Measurements from ENCODE around the gene TCL1B.
A peak's percentile ranks its signal among the peaks of the same experiment; 100 is the strongest.

The TCL1B gene

GRCh38 chr14:95667249-95667693 is 19.0 kb upstream of the TCL1B start:
- DNase-seq (ENCODE audit: low spot score): no peak

- DNase-seq (ENCODE audit: low spot score): no peak
Observed at GRCh38 chr14:95668235-95668772, 17.9 kb upstream of the TCL1B start.

- no peak for DNase-seq (ENCODE audit: low spot score)
Observed at GRCh38 chr14:95674613-95675012, 11.6 kb upstream of the TCL1B start.

- no peak for DNase-seq (ENCODE audit: low spot score)
Observed at GRCh38 chr14:95675486-95675885, 10.7 kb upstream of the TCL1B start.

GRCh38 chr14:95677179-95677835 is 8.9 kb upstream of the TCL1B start:
- DNase-seq (ENCODE audit: low spot score): no peak

- no peak for DNase-seq (ENCODE audit: low spot score)
Observed at GRCh38 chr14:95679148-95679815, 6.9 kb upstream of the TCL1B start.

GRCh38 chr14:95679998-95680735 is 6.1 kb upstream of the TCL1B start:
- peak; percentile 56 for DNase-seq (ENCODE audit: low spot score)

- DNase-seq (ENCODE audit: low spot score): no peak
Observed at GRCh38 chr14:95681153-95681552, 5.1 kb upstream of the TCL1B start.

- DNase-seq (ENCODE audit: low spot score): peak; percentile 66
Observed at GRCh38 chr14:95683793-95684192, 2.4 kb upstream of the TCL1B start.

GRCh38 chr14:95686935-95687334 is 709 bp downstream of the TCL1B start:
- no peak for DNase-seq (ENCODE audit: low spot score)

GRCh38 chr14:95689441-95689840 is 3.2 kb downstream of the TCL1B start:
- no peak for DNase-seq (ENCODE audit: low spot score)

- no peak for DNase-seq (ENCODE audit: low spot score)
Observed at GRCh38 chr14:95690815-95691214, 4.6 kb downstream of the TCL1B start.

- no peak for DNase-seq (ENCODE audit: low spot score)
Observed at GRCh38 chr14:95691591-95691990, 5.4 kb downstream of the TCL1B start.

GRCh38 chr14:95692109-95692508 is 5.9 kb downstream of the TCL1B start:
- DNase-seq (ENCODE audit: low spot score): no peak

- no peak for DNase-seq (ENCODE audit: low spot score)
Observed at GRCh38 chr14:95695051-95695450, 8.8 kb downstream of the TCL1B start.

- no peak for DNase-seq (ENCODE audit: low spot score)
Observed at GRCh38 chr14:95695913-95696312, 9.7 kb downstream of the TCL1B start.

- no peak for DNase-seq (ENCODE audit: low spot score)
Observed at GRCh38 chr14:95696741-95697140, 10.5 kb downstream of the TCL1B start.

- no peak for DNase-seq (ENCODE audit: low spot score)
Observed at GRCh38 chr14:95697764-95698163, 11.5 kb downstream of the TCL1B start.

GRCh38 chr14:95698287-95698686 is 12.1 kb downstream of the TCL1B start:
- no peak for DNase-seq (ENCODE audit: low spot score)

GRCh38 chr14:95699412-95699811 is 13.2 kb downstream of the TCL1B start:
- DNase-seq (ENCODE audit: low spot score): no peak

- no peak for DNase-seq (ENCODE audit: low spot score)
Observed at GRCh38 chr14:95700221-95700976, 14.2 kb downstream of the TCL1B start.

GRCh38 chr14:95701846-95702221 is 15.6 kb downstream of the TCL1B start:
- no peak for DNase-seq (ENCODE audit: low spot score)

All from HuH-7.5 (cell line).